ENCODE results near the gene CREB3L2. TPM values are rescaled to one million over a fixed set of nuclear protein-coding genes. Genes with fewer than 3 reads are reported as not detected.
A peak's percentile ranks its signal among the peaks of the same experiment; 100 is the strongest.
"Not testable (repeated sequence)": the region's sequence is repeated elsewhere in the genome, so short reads cannot be mapped to it uniquely, and the experiment has no call there.

CREB3L2 gene
- total RNA-seq, 1 experiment from 2014 or later, result 7.5 TPM

DNA sequence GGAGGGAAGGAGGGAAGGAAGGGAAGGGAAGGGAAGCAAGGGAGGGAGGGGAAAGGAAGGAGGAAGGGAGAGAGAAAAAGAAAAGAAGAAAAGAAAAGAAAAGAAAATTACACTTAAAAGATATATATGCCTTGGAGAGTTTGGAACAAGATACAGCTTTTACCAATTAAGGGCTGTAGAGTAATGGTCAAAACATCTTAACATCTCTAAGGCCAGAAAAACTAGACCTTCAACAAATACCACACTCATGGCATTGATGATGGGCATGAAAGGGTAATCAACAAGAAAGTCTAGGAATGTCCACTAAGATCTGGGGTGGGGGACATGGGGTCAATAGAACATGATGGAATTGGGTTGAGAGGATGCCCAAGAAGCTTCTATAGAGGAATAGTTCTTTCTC is 74.5 kb downstream of the CREB3L2 start:
- DNase-seq (ENCODE audit: low read depth), result no peak
- in situ Hi-C loops (cut with HindIII; ENCODE audit: low pct_unique_long_range_greater_than_20kb, low sequenced_read_pairs), result no loop called here

DNA sequence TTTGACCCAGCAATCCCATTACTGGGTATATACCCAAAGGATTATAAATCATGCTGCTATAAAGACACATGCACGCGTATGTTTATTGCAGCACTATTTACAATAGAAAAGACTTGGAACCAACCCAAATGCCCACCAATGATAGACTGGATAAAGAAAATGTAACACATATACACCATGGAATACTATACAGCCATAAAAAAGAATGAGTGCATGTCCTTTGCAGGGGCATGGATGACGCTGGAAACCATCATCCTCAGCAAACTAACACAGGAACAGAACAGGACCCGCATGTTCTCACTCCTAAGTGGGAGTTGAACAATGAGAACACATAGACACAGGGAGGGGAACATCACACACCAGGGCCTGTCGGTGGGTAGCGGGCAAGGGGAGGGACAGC is 75.7 kb downstream of the CREB3L2 start:
- in situ Hi-C loops (cut with HindIII; ENCODE audit: low pct_unique_long_range_greater_than_20kb, low sequenced_read_pairs); DNase-seq (ENCODE audit: low read depth): not testable (repeated sequence)

DNA sequence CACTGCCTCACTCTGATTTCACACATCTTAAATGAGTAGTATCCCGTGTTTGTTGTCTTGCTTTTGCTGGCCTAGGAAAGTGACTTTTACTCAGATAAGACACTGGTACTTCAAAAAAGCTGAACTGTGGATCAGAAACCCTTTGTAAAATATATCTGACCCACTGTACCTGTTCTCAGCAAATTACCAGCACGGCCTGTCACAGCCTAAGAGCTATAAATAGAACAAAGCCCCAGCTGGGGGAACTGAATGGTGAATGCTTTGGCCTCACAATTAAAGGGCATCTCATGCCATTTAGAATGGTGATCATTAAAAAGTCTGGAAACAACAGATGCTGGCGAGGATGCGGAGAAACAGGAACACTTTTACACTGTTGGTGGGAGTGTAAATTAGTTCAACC is 76.1 kb downstream of the CREB3L2 start:
- DNase-seq (ENCODE audit: low read depth), result no peak
- in situ Hi-C loops (cut with HindIII; ENCODE audit: low pct_unique_long_range_greater_than_20kb, low sequenced_read_pairs), result no loop called here

DNA sequence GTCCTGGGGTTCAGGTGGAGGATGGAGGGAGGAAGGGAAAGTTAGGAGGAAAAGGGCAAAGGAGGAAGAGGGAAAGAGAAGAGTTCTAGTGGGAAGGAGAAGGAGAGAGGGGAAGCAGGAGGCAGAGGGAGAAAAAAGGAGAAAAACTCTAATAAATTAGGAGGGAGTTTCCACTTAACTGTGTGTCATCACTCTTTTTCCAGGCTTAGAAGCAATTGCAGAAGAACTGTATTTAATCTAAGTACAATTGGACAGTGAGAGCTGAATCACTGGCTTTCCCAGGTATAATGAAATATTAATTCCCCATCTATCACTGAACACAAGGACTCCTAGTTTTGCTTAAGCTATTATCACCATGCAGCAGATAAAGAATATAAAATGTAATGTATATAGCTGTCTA is 76.8 kb downstream of the CREB3L2 start:
- no peak for DNase-seq (ENCODE audit: low read depth)
- in situ Hi-C loops (cut with HindIII; ENCODE audit: low pct_unique_long_range_greater_than_20kb, low sequenced_read_pairs), result no loop called here

DNA sequence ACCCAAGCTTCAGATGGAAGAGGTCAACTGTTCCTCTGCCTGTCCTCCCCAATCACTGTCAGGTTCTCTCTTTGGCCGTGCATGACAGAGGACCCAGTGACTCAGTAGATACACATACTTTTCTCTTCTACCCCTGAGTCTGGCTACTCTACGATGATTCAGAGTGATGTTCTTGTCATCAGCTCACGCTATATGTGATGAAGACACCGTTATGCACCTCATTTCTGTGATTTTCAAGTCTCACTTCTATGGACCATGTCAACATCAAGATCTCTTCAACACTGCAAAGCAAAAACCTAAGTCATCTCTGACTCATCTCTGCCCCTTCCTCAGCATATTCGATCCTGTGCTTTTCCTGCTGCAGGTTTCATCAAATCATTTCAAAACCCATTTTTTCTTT is 78.5 kb downstream of the CREB3L2 start:
- in situ Hi-C loops (cut with HindIII; ENCODE audit: low pct_unique_long_range_greater_than_20kb, low sequenced_read_pairs), result no loop called here
- peak; percentile 61 for DNase-seq (ENCODE audit: low read depth)

DNA sequence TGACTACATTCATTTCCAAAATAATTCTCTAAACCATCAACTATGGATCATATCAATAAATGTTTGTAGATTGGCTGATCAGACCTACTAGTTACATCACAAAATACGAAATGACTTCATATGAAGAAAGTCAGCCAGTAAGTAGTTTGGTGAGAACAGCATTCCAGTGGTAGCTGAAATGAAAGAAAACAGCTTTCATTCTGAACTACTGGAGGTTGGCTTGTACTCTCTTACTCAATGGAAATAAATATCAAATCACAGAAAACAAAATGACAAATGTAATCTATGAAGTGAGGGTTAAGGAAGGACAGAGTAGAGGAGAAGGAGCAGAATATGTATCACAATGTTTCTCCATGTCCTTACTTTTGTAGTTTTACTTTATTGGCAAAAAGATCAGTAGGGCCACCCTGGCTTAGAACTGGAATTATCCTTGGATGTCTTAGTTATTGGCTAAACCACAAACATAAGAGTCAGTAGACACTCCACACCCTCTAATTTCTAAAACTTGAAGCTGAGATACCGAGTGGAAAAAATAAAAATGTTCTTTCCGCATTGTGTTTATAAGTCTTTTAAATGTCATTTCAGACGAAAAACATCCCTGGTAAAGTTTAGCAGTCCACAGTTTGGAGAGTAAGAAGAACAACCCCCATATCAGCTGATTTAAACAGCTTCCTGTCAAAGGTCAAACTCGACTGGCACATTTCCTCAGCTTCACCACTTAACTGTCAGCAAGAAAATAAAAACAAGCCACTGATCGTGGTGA is 81.1 kb downstream of the CREB3L2 start:
- DNase-seq (ENCODE audit: low read depth), result no peak
- in situ Hi-C loops (cut with HindIII; ENCODE audit: low pct_unique_long_range_greater_than_20kb, low sequenced_read_pairs), result no loop called here

DNA sequence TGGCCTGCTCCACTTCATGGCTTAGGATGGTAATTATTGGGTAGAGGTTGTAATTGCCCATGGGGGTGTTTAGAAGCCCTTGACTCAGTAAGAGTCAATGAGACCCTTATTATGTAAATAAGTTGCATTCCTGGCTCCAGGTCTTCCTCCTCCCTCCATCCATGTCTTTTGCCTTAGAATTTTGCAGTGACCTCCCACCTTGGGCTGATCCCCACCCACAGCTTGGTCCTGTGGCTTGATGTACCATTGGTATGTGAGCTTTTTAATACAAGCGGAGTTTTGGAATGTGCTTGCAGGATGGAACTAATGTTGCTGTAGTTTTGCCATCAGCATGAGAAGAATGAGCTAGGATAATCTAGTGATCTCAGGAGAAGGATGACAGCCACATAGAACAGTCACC is 81.9 kb downstream of the CREB3L2 start:
- no peak for DNase-seq (ENCODE audit: low read depth)
- in situ Hi-C loops (cut with HindIII; ENCODE audit: low pct_unique_long_range_greater_than_20kb, low sequenced_read_pairs), result no loop called here

DNA sequence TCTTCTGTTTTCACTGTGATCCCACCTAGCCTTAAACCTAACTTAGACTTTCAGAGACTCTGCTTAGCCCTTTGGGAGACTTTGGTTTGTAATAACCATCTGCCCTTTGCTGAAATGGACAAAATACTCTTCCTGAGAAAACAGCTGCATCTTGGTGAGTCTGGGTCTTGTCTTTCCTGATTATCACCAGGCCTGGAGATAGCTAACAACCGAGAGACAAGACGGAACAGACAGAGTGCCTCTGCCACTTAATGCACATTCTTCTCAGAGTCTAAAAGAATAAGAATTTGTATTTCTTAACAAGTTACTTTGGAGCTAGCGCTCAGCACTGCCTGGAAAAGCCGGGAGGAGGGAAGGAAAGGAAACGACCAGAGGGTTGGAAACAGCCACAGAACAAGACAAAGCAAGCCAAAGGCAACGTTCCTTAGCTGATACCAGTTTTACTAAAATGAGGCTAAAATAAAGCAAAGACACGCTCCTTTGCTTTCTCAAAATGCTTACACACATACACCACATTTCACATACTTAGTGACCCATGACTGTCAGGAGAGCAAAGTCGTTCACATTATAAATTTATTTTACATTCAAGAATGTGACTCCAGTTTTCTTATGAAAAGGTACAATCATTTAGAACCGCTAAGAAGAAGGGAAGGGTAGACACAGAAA is 84.8 kb downstream of the CREB3L2 start:
- DNase-seq (ENCODE audit: low read depth), result peak; percentile 70
- in situ Hi-C loops (cut with HindIII; ENCODE audit: low pct_unique_long_range_greater_than_20kb, low sequenced_read_pairs), result no loop called here

DNA sequence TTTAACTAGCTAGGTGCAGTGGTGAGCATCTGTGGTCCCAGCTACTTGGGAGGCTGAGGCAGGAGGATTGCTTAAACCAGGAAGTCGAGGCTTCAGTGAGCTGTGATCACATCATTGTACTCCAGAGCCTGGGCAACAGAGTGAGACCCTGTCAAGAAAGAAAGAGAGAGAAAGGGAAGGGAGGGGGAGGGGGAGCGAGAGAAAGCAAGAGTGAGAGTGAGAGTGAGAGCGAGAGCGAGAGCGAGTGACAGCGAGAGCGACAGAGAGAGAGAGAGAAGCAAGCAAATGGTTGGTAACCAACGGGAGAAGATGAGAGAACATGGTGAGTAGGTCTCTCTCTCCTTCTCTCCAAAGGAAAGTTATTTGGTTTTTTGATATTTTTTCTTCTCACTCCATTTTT is 85.3 kb downstream of the CREB3L2 start:
- in situ Hi-C loops (cut with HindIII; ENCODE audit: low pct_unique_long_range_greater_than_20kb, low sequenced_read_pairs), result no loop called here
- no peak for DNase-seq (ENCODE audit: low read depth)

DNA sequence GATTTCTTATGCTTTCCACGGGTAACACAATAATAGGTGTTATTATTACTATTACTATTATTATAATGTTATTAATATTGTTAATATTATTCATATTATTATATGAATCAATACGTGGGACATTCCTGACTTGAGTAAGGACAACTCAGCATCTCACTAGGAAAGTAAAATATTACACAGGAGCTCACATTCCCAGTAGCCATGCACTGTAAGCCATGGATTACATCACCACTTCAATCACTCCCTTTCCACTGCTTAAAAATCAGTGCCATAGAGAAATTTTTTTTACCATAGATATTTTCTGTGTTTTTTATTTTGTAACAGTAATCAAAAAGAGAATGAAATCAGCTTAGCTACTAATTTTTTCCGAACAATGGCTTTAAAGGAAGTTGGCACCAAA is 86.6 kb downstream of the CREB3L2 start:
- in situ Hi-C loops (cut with HindIII; ENCODE audit: low pct_unique_long_range_greater_than_20kb, low sequenced_read_pairs), result no loop called here
- no peak for DNase-seq (ENCODE audit: low read depth)

DNA sequence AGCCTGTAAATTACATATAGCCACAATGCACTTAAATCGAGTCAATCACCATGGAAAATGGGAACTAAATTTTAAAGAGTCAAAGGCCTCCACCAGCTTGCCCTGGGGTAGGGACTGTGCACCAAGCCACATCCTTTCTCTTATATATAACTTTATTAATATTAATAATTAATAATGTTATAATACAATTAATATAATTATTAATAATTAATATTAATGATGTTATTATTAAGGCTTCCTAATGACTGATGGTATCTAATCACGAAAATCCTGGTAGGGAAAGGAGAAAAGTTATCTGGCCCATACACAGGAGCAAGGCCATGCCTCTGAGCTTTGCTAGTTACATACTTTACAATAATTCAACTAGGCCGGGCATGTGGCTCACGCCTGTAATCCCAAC is 87.9 kb downstream of the CREB3L2 start:
- in situ Hi-C loops (cut with HindIII; ENCODE audit: low pct_unique_long_range_greater_than_20kb, low sequenced_read_pairs), result no loop called here
- DNase-seq (ENCODE audit: low read depth), result no peak

DNA sequence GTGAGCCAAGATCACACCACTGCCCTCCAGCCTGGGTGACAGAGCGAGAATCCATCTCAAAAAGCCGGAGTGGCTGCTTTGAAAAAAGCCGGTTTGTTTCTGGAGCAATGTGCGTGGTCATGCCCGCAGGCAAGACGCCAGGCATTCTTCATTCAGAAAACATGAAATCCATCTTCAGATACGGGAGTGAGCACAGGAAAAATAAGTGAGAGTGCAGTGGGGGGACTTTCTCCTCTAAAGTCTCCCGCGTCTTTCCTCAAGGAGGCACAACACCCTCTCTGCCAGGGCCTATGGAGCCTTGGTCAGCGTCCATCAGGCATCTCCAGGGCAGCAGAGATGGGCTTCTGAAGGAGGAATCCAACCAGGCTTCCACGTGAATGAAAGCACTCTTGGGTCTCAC is 92.8 kb downstream of the CREB3L2 start:
- no peak for DNase-seq (ENCODE audit: low read depth)
- in situ Hi-C loops (cut with HindIII; ENCODE audit: low pct_unique_long_range_greater_than_20kb, low sequenced_read_pairs), result no loop called here

DNA sequence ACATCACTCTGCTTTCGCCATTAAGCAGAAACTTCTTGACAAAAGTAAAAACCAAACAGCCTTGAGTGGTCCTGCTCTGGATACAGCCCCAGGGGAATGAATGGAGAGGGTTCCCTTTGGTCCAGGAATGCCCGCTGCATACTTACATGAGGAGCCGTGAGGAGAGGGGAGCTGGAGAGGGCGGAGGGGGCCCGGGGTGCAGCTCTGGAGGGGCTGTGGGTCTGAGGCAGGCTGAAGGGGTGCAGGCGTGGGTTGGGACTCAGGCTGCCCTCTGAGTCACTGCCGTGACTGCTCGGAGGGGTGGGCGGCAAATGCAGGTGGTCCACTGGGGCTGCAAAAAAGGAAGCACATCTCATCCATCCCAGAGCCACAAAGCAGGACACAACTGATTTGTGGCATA is 93.8 kb downstream of the CREB3L2 start:
- in situ Hi-C loops (cut with HindIII; ENCODE audit: low pct_unique_long_range_greater_than_20kb, low sequenced_read_pairs), result no loop called here
- DNase-seq (ENCODE audit: low read depth), result no peak

DNA sequence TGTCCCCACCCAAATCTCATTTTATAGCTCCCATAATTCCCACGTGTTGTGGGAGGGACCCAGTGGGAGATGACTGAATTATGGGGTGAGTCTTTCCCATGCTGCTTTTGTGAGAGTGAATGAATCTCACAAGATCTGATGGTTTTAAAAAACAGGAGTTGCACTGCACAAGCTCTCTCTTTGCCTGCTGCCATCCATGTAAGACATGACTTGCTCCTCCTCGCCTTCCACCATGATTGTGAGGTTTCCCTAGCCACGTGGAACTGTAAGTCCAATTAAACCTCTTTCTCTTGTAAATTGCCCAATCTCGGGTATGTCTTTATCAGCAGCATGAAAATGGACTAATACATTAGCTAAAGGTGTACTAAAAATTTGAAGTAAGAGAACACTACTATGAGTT is 95.2 kb downstream of the CREB3L2 start:
- DNase-seq (ENCODE audit: low read depth); in situ Hi-C loops (cut with HindIII; ENCODE audit: low pct_unique_long_range_greater_than_20kb, low sequenced_read_pairs): not testable (repeated sequence)

DNA sequence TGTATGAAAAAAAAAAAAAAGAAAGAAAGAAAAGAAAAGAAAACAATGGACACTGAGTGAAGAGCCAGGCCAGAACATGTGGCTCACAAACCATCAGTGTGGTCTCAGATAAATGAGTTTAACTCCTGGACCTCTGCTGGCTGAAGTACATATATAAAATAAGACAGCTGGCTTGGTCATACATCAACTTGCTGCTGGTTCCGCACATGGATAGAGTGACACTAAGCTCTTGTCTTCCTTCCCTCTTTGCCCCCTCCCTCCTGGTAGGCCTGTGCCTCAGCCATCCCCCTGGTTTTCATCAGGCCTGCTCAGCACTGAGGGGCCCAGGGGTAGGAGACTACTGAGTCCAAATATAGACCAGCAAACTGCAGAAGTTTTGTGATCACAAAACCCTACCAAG is 97.1 kb downstream of the CREB3L2 start:
- DNase-seq (ENCODE audit: low read depth), result no peak
- in situ Hi-C loops (cut with HindIII; ENCODE audit: low pct_unique_long_range_greater_than_20kb, low sequenced_read_pairs), result no loop called here

DNA sequence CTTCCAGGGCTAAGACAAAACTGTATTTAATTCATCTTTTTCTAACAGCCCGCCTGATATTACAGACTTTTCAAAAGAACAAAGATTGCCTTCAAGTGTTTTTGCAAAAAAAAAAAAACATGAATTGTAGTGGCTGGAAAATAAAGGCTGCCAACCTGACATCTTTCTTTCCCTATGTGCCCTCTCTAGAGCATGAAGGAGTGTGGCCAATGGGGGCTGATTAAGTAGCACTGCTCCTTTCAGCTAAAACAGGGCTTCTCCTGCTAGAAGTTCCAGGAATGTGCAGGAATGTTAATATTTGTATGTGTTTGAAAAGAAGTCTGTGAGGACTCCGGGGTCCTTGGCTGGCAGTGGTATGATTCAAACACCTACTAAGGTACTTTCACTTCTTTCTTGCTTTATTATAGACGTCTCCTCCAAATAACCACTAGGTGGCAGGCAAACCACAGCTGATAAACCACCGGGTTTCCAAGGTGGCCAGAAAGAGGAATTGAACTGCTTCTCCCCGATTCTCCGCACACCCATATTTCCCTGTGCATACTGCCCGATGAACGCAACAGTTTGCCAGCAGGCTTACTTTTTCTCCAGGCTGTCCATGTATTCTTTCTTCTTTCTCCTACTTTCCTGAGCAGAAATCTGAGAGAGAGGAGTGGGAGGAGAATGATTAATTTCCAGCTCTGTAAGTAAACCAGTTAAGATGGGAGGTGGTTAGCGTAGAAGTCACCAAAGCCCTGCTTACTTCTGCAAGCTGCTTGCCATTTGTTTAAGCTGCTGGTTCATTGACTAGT is 98.3 kb downstream of the CREB3L2 start:
- peak; percentile 65 for DNase-seq (ENCODE audit: low read depth)
- in situ Hi-C loops (cut with HindIII; ENCODE audit: low pct_unique_long_range_greater_than_20kb, low sequenced_read_pairs), result no loop called here

DNA sequence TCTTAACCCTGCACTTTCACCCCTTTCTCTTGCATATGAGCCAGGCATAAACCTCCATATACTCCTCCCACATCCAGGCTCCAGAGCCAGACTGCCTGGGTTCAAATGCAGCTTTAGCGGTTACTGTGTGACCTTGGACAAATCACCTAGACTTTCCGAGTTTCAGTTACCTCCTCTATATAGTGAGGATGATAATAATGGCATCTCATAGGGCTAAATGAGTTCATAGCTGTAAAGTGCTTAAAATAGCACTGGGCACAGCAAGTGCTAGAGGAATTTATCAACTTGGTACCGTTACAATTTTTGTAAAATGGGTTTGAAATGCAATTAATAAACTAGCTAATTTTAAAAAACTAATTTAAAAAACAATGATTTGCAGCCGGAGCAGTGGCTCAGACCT is 101.7 kb downstream of the CREB3L2 start:
- in situ Hi-C loops (cut with HindIII; ENCODE audit: low pct_unique_long_range_greater_than_20kb, low sequenced_read_pairs), result no loop called here
- no peak for DNase-seq (ENCODE audit: low read depth)

DNA sequence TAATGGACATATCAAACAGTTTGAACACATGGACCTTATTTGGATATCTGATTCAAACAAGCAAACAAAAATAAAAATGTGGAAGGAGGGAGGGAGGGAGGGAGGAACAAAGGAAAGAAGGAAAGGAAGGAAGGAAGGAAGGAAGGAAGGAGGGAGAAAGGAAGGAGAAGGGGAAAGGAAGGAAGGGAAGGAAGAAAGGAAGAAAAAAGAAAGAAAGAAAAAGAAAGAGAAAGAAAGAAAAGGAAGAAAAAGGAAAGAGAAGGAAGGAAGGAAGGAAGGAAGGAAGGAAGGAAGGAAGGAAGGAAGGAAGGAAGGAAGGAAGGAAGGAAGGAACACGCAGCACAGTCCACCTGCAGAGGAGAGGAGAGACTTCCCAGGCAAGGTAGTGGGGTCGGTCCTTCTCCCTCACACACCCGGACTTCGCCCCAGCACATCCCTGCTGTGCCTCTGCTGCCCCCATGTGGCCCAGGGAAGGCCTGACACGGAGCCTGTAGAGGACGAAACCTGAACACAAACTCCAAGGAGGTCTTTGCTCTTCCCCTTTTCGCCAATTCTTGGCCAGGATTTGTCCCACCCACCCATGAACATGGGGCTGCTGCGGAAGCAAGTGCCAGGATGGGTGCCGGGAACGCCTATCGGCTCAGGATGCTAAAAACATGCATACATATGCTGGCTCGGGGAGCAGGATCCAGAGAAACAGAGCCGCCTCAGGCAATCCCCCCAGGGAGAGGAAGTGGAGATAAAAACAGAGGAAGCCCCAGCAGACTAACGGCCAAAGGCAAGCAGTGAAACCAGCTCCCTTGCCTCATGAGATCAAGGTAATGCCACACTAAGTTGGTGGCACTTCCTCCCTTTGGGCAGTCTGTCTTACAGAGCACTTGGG is 102.8 kb downstream of the CREB3L2 start:
- DNase-seq (ENCODE audit: low read depth), result peak; percentile 66
- in situ Hi-C loops (cut with HindIII; ENCODE audit: low pct_unique_long_range_greater_than_20kb, low sequenced_read_pairs), result no loop called here

Measured in Caki2 (cell line).